DMS153 treated with DMSO at 0.1 percent for 48 hours (cell line): Measurements from ENCODE around the gene SLC9A9.
A peak's percentile ranks its signal among the peaks of the same experiment; 100 is the strongest.
"Not testable (repeated sequence)": the region's sequence is repeated elsewhere in the genome, so short reads cannot be mapped to it uniquely, and the experiment has no call there.

ENCODE experiments used
- DNase-seq: peaks from one replicate; lab custom pipeline; 2025; ENCODE audit not compliant: unreplicated experiment; lab: John Stamatoyannopoulos, UW

The SLC9A9 gene

DNA sequence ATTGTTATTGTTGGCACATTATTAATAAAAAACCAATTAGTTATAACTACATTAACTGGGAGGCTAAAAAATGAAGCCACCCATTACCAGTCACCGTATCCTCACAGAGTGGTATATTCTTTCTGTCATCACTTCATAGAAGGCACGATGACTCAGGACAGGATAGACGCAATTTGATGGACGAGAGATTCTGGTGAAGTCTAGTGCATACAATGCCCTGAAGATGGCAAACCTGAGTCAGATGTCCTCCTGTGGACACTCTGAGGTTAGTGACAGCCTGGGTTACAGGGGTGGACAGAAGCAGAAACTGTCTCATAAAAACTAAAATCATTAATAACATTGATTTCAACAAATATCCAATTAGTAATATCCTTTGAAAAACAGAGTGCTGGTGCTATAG is 150.3 kb downstream of the SLC9A9 start:
- peak; percentile 1 for DNase-seq

DNA sequence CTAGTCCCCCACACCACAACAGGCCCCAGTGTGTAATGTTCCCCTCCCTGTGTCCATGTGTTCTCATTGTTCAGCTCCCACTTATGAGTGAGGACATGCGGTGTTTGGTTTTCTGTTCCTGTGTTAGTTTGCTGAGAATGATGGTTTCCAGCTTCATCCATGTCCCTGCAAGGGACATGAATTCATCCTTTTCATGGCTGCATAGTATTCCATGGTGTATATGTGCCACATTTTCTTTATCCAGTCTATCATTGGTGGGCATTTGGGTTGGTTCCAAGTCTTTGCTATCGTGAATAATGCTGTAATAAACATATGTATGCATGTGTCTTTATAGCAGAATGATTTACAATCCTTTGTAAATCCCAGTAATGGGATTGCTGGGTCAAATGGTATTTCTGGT is 152.9 kb downstream of the SLC9A9 start:
- not testable (repeated sequence) for DNase-seq

DNA sequence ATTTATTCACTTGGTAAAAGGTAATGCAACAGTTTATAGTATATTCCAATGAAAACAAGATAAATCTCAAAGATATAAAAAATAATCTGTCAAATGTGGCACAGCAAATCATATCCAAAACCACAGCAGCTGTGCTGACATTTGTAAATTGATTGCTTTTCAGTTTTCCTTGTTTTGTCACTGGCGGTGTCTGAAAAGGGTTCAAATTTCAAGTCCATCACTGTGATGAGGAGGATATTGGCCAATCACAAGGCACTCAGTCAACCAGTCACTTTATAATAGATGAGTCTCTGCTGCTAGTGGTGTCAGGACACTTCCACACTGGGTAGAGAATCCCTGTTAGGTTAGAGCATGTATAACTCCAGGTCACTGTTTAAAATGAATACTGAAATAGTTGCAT is 154.8 kb downstream of the SLC9A9 start:
- no peak for DNase-seq

DNA sequence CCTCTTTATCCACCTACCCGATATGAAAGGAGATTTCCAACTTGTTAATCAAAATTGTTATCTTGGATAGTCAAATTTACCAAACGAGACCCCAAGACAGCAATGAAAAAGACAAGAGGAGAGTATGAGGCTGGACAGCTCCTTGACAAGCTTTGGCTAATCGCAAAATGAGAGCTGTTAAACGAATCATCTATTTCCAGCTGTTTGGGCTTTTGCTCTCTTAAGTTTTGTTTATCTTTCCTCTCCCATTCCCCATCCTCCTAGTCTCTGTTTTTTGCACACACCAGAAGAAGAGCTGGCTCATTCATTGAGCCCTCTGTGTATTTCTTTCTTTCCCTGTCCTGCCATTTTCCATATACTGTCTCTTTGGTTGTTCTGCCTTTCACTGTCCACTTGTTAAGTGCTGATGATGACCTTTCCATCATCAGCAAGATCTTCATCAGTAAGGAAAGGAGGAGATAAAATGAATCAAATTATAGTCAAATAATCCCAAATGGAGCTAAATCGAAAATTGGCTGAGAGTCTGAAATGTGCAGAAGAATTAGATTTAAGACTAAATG is 161.6 kb downstream of the SLC9A9 start:
- no peak for DNase-seq

DNA sequence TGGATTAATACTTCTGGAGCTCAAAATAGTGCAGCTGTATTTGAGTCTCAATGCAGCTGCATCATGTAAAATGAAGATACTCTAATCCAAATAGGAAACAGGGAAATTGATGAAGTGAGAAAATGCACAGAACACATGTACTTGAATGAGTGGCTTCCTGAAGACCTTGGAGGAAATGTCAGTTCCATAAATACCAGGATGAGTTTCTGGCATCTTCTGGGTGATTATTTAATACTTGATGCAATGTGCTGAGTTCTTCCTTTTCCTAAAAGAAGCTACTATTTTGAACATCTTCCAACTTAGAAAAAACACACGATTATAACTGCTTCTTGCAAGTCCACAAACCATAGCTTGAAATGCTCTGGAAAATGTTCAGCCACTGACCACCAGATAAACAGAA is 162.8 kb downstream of the SLC9A9 start:
- DNase-seq, result no peak

DNA sequence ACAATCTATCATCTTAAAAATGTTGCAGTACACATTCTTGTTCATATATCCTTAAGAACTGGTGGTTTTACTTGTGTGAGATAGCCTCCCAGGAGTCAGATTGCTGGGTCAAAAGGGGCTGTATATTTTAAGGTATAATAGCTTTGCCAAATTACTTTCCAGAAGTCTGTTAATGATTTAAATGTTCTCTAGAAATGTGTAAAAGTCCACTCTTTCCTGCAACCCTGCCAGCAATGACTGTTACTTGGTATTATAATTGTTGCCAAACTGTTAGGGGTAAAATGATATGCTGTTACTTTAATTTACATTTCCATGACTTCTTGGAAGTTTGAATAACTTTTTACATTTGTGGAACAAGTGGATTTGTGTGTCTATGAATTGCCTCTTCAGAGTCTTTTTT is 170.8 kb downstream of the SLC9A9 start:
- no peak for DNase-seq

DNA sequence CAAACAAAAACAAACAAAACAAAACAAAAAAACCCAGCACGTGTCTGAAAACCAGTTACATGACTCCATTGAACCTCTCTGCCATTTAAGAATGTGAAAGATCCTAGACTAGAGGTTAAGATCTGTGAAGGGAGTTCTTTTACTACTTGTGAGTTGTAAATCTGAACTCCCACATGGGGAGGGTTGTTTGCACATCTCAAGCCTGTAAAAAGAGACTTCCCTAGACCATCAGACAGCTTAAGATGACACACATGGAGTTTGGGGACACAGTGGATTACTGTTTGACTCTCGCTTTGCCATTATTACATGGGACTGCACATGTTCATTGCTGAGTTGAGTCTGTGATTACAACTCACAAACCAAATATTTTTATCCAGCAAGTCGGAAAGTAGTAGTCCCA is 171.5 kb downstream of the SLC9A9 start:
- no peak for DNase-seq

DNA sequence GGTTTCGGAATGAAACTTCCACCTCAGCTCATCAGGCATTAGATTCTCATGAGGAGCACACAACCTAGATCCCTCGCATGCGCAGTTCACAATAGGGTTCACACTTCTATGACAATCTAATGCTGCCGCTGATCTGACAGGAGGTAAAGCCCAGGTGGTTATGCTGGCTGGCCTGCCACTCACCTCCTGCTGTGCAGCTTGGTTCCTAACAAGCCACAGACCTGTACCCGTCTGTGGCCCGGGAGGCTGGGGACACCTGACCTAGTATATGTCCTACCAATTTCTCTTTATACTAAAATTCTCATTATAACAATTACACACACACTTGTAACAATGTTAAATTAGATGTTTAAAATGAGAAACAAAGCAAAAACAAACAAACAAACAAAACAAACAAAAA is 172.2 kb downstream of the SLC9A9 start:
- DNase-seq, result no peak

DNA sequence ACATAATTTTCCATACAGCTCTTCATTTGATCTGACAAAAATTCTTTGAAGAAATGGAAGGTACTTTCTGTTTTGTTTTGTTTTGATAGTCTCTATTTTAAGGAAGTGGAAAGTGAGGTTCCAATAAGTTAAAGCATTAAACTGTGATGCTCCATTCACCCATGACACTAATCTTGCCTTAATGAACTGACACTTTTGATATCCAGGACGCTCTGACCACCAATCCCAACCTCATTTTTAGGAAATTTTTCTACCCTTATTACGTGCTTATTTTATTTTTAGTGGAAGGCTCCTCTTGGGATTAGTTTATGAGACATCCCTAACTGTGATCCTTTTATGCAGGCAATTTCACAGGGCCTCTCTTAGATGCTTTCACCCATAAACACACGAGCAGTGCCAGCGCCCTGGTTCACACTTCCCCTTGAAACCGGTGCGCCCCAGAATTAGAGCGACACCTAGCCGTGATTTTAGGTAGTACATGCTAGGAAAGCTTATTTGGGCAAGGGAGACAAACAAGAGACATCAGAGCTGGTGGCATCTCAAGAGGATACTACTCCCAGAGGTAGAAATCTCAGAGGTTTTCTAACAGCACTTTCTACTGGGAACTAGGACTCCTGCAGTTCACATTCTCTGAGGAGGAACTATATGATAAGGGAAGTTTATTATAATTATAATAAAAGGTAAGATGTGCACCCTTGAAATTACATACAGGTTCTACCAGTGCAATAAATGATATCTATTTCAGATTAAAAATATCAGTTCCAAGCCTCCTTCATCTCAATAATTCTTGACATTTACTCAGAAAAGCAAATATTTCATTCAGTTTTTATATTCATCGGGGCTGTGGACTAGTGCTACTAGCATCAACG is 173.9 kb downstream of the SLC9A9 start:
- DNase-seq, result peak; percentile 40

DNA sequence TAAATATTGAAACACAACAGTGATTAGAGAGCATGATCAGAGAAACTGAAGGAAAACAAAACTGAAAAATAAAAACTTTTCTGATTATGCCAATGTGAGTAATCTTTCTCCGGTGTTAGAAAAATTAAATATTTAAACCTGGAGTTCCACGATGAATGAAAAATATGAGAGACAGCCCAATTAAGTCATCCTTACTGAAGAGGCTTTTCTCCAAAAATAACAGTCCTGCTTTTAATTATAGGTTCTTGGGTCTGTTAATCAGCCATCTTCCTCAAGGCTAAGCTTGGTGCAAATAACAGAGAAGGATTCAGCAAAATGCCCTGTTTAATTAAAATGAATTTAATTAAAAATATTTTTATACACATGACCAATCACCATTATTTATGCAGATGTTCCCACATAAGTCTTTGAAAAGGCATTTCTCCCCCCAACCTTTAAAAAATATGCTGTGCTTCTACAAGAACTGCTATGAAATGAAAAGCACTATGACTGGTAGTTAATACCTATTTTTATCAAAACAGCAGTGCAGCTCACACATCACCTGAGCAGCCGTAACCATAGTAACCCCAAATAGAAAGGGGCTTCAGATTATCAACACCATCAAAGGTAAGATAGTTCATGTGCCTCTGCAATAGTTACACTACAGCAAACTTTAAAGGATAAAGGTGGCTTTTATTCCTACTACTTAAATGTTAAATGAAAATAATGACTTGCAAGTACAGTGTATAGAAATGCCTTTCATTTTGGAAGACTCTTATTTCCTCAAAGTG is 175.7 kb downstream of the SLC9A9 start:
- no peak for DNase-seq

DNA sequence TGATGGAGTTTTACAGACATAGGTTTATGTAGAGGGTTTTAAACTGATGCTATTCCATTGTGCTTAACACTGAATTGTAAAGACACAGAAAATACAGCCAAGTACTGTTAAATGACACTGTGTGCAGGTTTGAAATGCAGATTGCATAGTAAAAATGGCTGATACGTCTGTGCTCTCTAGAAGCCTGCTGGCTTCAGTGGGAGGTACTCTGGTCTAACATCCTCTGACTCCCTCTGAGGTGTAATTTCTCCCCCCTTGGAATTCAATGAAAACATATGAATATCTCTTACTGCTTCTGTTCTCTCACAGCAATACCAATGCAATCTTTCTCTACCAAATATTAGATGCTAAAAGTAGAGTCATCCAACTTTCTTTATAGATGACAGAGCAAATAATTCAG is 176.6 kb downstream of the SLC9A9 start:
- no peak for DNase-seq

DNA sequence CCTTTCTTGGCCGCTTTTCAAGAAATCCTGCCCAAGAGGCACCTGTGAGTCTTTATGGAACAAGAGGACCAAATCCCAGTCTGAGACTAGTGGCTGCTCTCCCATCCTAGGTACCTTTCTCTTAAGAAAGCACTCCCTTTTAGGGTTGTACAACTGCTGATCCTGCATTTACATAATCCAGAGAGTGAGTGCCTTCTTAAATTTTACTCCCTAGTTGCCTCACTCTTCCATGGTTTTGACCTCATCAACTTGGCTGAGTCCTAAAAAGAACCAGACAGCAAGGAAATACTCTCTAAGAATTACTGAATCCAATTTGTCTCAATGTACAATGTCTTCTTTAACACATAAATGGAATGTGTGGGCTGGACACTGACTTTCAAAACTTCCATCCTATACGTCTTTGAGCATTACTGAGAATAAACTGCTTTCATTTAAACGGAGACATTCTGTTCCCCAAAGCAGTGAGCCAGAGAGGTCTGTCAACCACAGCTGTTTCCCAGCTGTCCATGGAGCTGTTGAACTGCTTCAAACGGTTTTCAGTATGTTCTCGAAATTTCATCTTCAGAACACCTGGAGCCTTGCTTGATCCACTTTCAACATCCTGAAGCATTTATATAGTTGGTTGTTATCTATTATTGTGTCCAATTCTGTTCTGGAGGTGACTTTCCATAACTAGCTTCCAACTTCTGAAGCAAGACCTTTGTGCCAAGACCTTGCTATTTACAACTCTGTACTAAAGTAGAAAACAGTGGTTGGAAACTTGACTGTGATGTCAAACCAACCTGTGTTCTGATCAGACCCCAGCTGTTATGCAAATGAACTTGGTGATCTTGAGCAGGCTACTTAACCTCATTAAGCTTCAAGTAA is 179.1 kb downstream of the SLC9A9 start:
- DNase-seq, result no peak

DNA sequence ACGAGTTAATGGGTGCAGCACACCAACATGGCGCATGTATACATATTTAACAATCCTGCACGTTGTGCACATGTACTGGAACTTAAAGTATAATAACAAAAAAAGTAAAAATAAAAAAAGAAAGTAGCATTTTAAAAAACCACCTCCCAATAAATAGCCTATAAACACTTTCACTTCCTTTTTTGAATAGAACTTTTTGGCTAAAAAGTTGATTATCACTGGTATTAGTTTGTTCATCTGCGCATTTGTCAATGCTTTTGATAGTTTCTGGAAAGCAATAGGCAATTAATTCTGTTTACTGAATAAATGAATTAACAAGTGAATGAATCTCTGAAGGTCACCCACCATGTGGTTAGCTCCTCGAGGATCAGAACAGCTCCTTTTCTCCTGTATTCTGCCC is 179.9 kb downstream of the SLC9A9 start:
- DNase-seq, result no peak

DNA sequence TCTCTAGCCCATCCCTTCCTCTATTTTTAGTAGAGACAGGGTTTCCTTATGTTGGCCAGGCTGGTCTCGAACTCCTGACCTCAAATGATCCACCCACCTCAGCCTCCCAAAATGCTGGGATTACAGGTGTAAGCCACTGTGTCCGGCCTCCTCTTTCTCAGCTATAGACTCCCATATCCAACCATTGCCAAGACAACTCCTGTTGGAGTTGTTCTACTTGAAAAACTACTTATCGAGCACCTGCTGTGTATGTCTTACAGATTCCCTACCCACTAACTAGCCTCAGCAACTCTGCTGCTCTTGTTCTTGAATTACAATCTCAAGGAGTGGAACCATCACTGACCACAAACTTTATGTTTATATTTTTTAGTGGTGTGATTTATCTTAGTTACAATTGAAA is 186.6 kb downstream of the SLC9A9 start:
- DNase-seq, result no peak

DNA sequence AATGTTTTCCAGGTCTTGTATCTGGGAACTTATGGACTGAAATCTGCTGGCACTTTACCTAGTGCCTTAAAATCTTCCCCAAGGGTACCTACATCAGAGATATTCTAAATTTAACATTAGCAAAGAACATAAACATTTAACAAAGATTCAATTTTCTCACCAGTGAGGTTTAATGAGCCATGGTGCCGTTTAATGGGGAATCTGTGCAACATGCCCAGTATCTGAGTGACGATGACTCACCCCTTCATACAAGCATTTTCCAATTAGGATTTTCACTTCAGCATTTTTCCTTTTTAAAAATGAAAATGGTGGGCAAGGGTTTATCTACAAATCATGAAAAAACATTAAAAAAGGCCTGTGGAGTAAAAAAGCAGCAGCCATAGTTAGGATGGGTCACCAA is 189.4 kb downstream of the SLC9A9 start:
- DNase-seq, result no peak

DNA sequence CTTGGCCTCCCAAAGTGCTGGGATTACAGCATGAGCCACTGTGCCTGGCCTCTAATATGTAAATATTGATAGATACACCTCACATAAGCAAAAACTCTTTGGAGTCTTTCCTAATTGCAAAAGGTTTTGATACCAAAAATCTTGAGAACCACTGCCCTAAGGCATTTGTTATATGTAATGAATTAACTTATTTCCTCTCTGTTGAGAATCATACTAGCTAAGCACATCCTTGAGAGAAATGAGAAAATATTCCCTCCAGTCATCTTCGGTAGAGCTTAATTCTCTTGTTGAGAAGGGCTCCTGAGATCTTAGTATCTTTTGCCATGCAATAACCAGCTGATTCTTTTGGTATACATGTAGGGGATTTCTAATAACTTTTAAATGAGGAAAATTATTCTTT is 190.2 kb downstream of the SLC9A9 start:
- DNase-seq, result no peak

DNA sequence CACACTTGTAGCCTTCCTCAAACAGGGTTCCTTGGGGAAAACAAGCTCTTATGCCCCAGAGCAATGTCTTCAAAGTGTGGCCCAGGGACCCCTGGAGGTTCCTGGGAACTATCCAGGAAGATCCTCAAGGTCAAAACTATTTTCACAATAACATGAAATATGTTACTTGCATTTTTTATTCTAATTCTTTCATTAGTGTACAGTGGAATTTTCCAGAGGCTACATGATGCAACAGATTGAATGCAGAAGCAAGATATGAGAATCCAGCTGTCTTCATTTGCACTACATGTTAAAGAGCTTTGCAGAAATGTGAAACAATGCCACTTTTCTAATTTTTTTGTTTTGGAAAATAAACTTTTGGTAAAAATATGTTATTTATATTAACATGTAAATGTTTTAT is 190.9 kb downstream of the SLC9A9 start:
- no peak for DNase-seq

DNA sequence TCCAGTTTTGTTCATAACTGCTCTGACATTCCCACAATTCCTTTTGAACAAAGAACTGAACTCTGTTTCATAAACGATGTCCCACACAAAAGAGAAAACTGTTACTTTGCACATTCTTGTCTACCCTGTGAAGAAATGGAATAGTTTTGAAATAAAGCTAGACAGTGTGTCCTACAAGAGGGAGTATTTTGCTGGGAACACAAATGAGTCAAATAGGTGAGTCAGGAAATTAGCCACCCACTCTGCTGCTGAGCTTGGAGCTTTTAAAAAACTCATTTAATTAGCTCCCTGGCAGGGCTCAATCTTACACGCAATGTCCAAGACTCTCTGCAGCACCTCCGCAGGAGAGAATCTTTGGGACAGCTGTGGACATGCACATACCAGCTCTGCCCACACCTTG is 193.4 kb downstream of the SLC9A9 start:
- DNase-seq, result no peak

DNA sequence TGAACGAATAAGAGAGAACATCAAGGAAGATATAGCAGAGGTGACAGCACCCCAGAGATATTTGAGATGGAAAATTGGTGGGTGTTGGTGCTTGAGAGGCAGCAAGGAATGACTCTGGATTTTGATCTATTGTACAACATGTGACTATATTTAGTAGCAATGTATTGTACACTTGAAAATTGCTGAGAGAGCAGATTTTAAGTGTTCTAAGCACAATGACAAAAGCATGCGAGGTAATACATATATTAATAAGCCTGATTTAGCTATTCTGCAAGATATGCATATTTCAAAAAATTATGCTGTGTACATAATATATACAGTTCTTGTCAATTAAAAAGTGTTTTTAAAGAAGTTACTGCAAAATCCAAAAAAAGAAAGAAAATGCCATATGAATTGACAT is 194.3 kb downstream of the SLC9A9 start:
- DNase-seq, result no peak

DNA sequence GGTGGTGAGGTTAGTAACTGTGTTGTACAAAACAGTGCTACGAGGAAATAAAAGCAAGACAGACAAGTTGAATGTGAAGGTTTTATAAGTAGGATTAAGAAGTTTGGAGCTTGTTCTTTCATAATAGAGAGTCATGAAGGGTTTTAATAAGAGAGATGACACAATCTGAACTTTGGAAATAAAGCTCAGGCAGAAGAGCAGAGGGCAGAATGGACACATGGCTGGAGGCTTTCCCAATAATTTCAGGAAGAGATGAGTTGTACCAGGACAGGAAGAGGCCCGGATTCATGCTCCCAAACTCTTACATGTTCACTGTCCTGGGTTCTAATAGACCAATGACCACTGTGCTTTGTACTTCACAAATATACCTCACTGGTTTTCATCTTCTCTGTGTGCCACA is 194.8 kb downstream of the SLC9A9 start:
- no peak for DNase-seq

DNA sequence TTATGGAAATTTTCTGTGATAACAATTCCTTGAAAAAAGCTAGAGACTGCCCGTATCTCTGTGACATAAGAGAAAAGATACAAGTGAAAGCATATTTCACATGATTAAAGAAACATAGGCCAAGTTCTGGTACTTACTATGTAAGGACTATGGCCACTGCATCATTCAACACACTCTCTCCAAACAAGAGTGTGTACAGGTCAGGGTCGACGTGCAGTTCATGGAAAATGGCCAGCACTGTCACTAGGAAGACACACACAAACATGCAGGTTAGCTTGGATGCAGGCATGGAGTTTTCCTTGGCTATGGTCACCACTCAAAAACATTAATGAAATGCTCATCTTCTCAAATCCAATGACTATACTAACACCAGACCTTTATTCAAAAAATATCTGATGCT is 196.2 kb downstream of the SLC9A9 start:
- DNase-seq, result no peak
